K562 (cell line): ENCODE results near the gene MOK. TPM values are rescaled to one million over a fixed set of nuclear protein-coding genes. Genes with fewer than 3 reads are reported as not detected.

Experiments used
- ATAC-seq: fragments of 200-7000 bp; cut with Tn5 transposase; 3 replicates; pipeline ENCODE4 v1.9.1; 2020; ENCODE audit warnings: moderate library complexity
- BruUV-seq: library from RNA; stranded (reverse); fragments of 400-500 nt; replicated peaks from 2 replicates; lab custom pipeline; 2021; lab: Mats Ljungman, UMichigan
- CTCF ChIA-PET: fragments of 300-600 bp; formaldehyde crosslinking; extraction: SDS; loops from one replicate; lab custom pipeline; 2021; ENCODE audit warnings: low intra/inter-chr PET ratio; lab: Yijun Ruan, JAX
- POLR2A ChIA-PET: fragments of 300-600, 350-650 bp; sonication (Branson Sonifier 250); formaldehyde crosslinking; extraction: SDS; loops from one replicate; lab custom pipeline; 2021; ENCODE audit warnings: antibody characterized with exemption, inconsistent platforms; lab: Yijun Ruan, JAX
- DNase-seq, 4 experiments: peaks; one replicate each; pipeline versions ENCODE4 v3.0.0 to v3.0.0-alpha.2; 2011 to 2018; ENCODE audit warnings: low spot score in 3 of 4, mixed read lengths in 3 of 4; ENCODE audit errors: extremely low read depth in 1 of 4
- FAIRE-seq: peaks from 2 replicates; lab custom pipeline; 2011; peaks lifted over from hg19 to GRCh38; lab: Jason Lieb, UNC
- H2AFZ ChIP-seq: 2 replicates; pipeline ENCODE4 v1.6.0; 2011; ENCODE audit warnings: low read depth, low read length, control low read depth, inconsistent platforms
- H3K27ac ChIP-seq: fragments of 200-600 bp; 3 replicates; pipeline ENCODE4 v1.8.0; 2011; ENCODE audit warnings: low read depth, mild to moderate bottlenecking, control low read depth, inconsistent platforms, low read length, moderate library complexity, mixed read lengths; ENCODE audit errors: extremely low read depth
- H3K27me3 ChIP-seq, 2 experiments: fragments of 300-600 bp in 1 of 2; 2 replicates in 1 of 2; 3 replicates in 1 of 2; pipeline versions ENCODE4 v1.6.0 to v1.8.0; 2011; ENCODE audit warnings: inconsistent platforms in 2 of 2, low read length in 2 of 2, mild to moderate bottlenecking in 1 of 2, mixed read lengths in 1 of 2, moderate library complexity in 1 of 2; ENCODE audit not compliant: control insufficient read depth in 2 of 2, insufficient read depth in 2 of 2
- H3K36me3 ChIP-seq: fragments of 300-600 bp; 3 replicates; pipeline ENCODE4 v1.8.0; 2011; ENCODE audit warnings: mild to moderate bottlenecking, low read length, inconsistent platforms; ENCODE audit not compliant: control insufficient read depth, insufficient read depth
- H3K4me1 ChIP-seq, 2 experiments: fragments of 200-600 bp in 1 of 2; replicated peaks in 1 of 2; 2 replicates in 1 of 2; 3 replicates in 1 of 2; pipeline versions ENCODE4 v1.5.1 to v1.8.0; 2011; ENCODE audit warnings: inconsistent platforms in 2 of 2, low read length in 2 of 2, mild to moderate bottlenecking in 1 of 2, mixed read lengths in 1 of 2, moderate library complexity in 1 of 2; ENCODE audit not compliant: control insufficient read depth in 2 of 2, insufficient read depth in 2 of 2
- H3K4me2 ChIP-seq: 2 replicates; pipeline ENCODE4 v1.6.1; 2011; ENCODE audit warnings: low read length, control low read depth, inconsistent platforms, mixed read lengths; ENCODE audit not compliant: insufficient read depth
- H3K4me3 ChIP-seq: fragments of 200-600 bp; sonication (generic), shearing (Covaris generic); 2 replicates; pipeline ENCODE4 v1.5.1; 2016; ENCODE audit warnings: control low read depth, inconsistent platforms
- H3K79me2 ChIP-seq: fragments of 200-600 bp; 3 replicates; pipeline ENCODE4 v1.8.0; 2011; ENCODE audit warnings: low read length, inconsistent platforms; ENCODE audit not compliant: control insufficient read depth, insufficient read depth
- H3K9ac ChIP-seq, 2 experiments: 2 replicates each; pipeline versions ENCODE4 v1.6.0 to v1.6.1; 2011; ENCODE audit warnings: low read depth in 2 of 2, low read length in 2 of 2, control low read depth in 1 of 2, inconsistent platforms in 1 of 2, mild to moderate bottlenecking in 1 of 2, mixed read lengths in 1 of 2; ENCODE audit not compliant: insufficient read depth in 1 of 2
- H3K9me1 ChIP-seq: one replicate; pipeline ENCODE4 v1.6.0; 2011; ENCODE audit warnings: inconsistent platforms, mild to moderate bottlenecking, low read length, moderate library complexity; ENCODE audit not compliant: control insufficient read depth, insufficient read depth
- H3K9me3 ChIP-seq: replicated peaks from 2 replicates; pipeline ENCODE4 v1.5.1; 2011; ENCODE audit warnings: low read depth, low read length, inconsistent platforms; ENCODE audit not compliant: control insufficient read depth, insufficient read depth
- H4K20me1 ChIP-seq: replicated peaks from 2 replicates; pipeline ENCODE4 v1.6.1; 2011; ENCODE audit warnings: low read length, inconsistent platforms, mixed read lengths; ENCODE audit not compliant: control insufficient read depth, insufficient read depth
- BACH1 ChIP-seq: fragments of 200-800 bp; sonication (Bioruptor generic); IDR thresholded peaks from 2 replicates; pipeline ENCODE4 v1.6.1; 2016; ENCODE audit warnings: missing genetic modification characterization, missing compliant biosample characterization
- GTF2B ChIP-seq: IDR thresholded peaks from 2 replicates; pipeline ENCODE4 v1.6.1; 2011; ENCODE audit not compliant: insufficient read length; ENCODE audit errors: extremely low read depth
- SFPQ ChIP-seq: fragments of 200-400 bp; formaldehyde crosslinking; IDR thresholded peaks from 2 replicates; pipeline ENCODE4 v1.6.1; 2017; ENCODE audit warnings: mild to moderate bottlenecking, low read depth, low read length, moderate library complexity
- TAF1 ChIP-seq: IDR thresholded peaks from 2 replicates; pipeline ENCODE4 v1.6.1; 2011; ENCODE audit warnings: mild to moderate bottlenecking, low read length, moderate library complexity; ENCODE audit not compliant: insufficient read depth, control insufficient read depth, severe bottlenecking; ENCODE audit errors: extremely low read depth
- TFAP4 ChIP-seq: sonication (generic); formaldehyde crosslinking; IDR thresholded peaks from 2 replicates; pipeline ENCODE4 v1.8.0; 2022; ENCODE audit warnings: missing genetic modification reagents, mild to moderate bottlenecking, moderate library complexity, borderline replicate concordance
- ZBTB12 ChIP-seq: fragments of 250-450 bp; sonication (Bioruptor Pico); IDR thresholded peaks from 2 replicates; pipeline ENCODE4 v1.4.0; 2020
- ZBTB49 ChIP-seq: sonication (generic); formaldehyde crosslinking; IDR thresholded peaks from 2 replicates; pipeline ENCODE4 v1.8.0; 2022; ENCODE audit warnings: missing genetic modification reagents, mild to moderate bottlenecking, borderline replicate concordance
- ZKSCAN1 ChIP-seq: fragments of 150-350 bp; IDR thresholded peaks from 2 replicates; pipeline ENCODE4 v1.6.1; 2016; ENCODE audit warnings: low read depth, low read length
- ZNF24 ChIP-seq: fragments of 450-650 bp; IDR thresholded peaks from 2 replicates; pipeline ENCODE4 v1.6.1; 2016
- ZNF57 ChIP-seq: fragments of 450-650 bp; formaldehyde crosslinking; IDR thresholded peaks from 2 replicates; pipeline ENCODE4 v1.4.0; 2020; ENCODE audit warnings: mild to moderate bottlenecking, moderate library complexity
- ZNF76 ChIP-seq: fragments of 250-450 bp; sonication (Bioruptor Pico); IDR thresholded peaks from 2 replicates; pipeline ENCODE4 v1.4.0; 2020; ENCODE audit warnings: mild to moderate bottlenecking, moderate library complexity, borderline replicate concordance
- WGBS: fragments of 100-300 bp; shearing (Covaris generic); methylation state at CpG from one replicate; pipeline ENCODE4 v1.1.6; 2016; ENCODE audit warnings: low coverage, mixed read lengths; ENCODE audit not compliant: insufficient coverage; ENCODE audit errors: missing lambda C conversion rate; 5-methylcytosine and 5-hydroxymethylcytosine counted together
- in situ Hi-C: fragments of 300-500 bp; cut with MboI; formaldehyde crosslinking; loops from 4 replicates; pipeline ENCODE4 v1.15.0; 2018; ENCODE audit warnings: inconsistent platforms, mixed read lengths
- intact Hi-C: fragments of 100-400 bp; cut with micrococcal nuclease; formaldehyde crosslinking; loops from 2 replicates; pipeline ENCODE4 v1.14.2; 2022
- polyA plus RNA-seq, 8 experiments: library from polyadenylated mRNA; depleted of rRNA in 4 of 8; stranded (reverse) in 5 of 8; unstranded in 3 of 8; fragments of >200 nt; fragmentation: Nextera tagmentation in 2 of 8; fragmentation: Illumina TruSeq in 1 of 8; extraction: Ambion mirVana in 2 of 8; extraction: Trizol in 1 of 8; gene quantifications; 2 replicates each; pipeline versions ENCODE4 v1.2.1 to v1.2.3, GENCODE V29; 2011 to 2014; ENCODE audit warnings: inconsistent platforms in 1 of 8, missing spikeins in 1 of 8
- total RNA-seq, 7 experiments: library from RNA; depleted of rRNA in 6 of 7; stranded (reverse); fragments of >200 nt in 6 of 7; fragmentation: Illumina TruSeq in 2 of 7; extraction: Trizol in 2 of 7; gene quantifications; 2 replicates each; pipeline versions ENCODE4 v1.2.1 to v1.2.3, GENCODE V29; 2011 to 2021; ENCODE audit warnings: low replicate concordance in 1 of 7

Gene MOK
- total and polyA plus RNA-seq, 9 of the 15 experiments (the other 6 are each of a cell fraction or from before 2014, with no cell fraction given): 1.3 to 8.4 (median 5.3) TPM

GRCh38 chr14:102196902-102197230, 108.1 kb downstream of the MOK start:
- ChIA-PET CTCF (no interaction called here), POLR2A (interaction anchor here (0.6 to 0.8 kb wide), 2 partner anchors 9 to 352 kb away, joined by 4 read pairs; no protein-coding TSS in a partner anchor)
- Histone ChIP-seq H4K20me1 (no peaks in the 10 kb centered on the region), H3K9me3 (no peaks in the 10 kb centered on the region), H3K27ac (no peak overlapping the region), H3K9ac (no peak overlapping the region), H3K36me3 (peaks cover 39% of the 10 kb centered on the region; the same call in 2 of the 3 replicates), H3K27me3 (no peaks in the 10 kb centered on the region), H3K4me3 (no peak overlapping the region), H2AFZ (no peak overlapping the region), H3K4me1 (0 out of 5 replicates have a peak, but pooled peaks cover 0 to 3% of the 10 kb centered on the region in 2 experiments), H3K79me2 (peaks cover 12% of the 10 kb centered on the region; the same call in 1 of the 3 replicates), H3K4me2 (no peak overlapping the region), H3K9me1 (no peaks in the 10 kb centered on the region)
- no TSS peak for BruUV-seq
- 64% methylated on average over 4 of the region's 4 CpGs for WGBS
- in situ Hi-C loops: no loop called here
- DNase-seq: no peak
- FAIRE-seq: no peak
- intact Hi-C loops: no loop called here
- ATAC-seq: no peak
- TF ChIP-seq ZKSCAN1: no peak
- TF ChIP-seq ZNF24: no peak
- TF ChIP-seq TFAP4 (CRISPR knock-in tag): no peak
- no peak for TF ChIP-seq GTF2B
- TF ChIP-seq ZNF57 (CRISPR knock-in tag): no peak
- no peak for TF ChIP-seq ZBTB49 (CRISPR knock-in tag)
- TF ChIP-seq TAF1: no peak
- TF ChIP-seq BACH1: no peak
- TF ChIP-seq ZBTB12 (CRISPR knock-in tag): no peak
- no peak for TF ChIP-seq ZNF76
- TF ChIP-seq SFPQ: no peak
